HEK293T (cell line): Measurements from ENCODE around the gene LINC00632.

Source experiments
- ARNT ChIP-seq: fragments of 450-650 bp; IDR thresholded peaks from 2 replicates; pipeline ENCODE4 v1.6.1; 2017; ENCODE audit warnings: mild to moderate bottlenecking
- BHLHE40 ChIP-seq: fragments of 450-650 bp; IDR thresholded peaks from 2 replicates; pipeline ENCODE4 v1.6.1; 2016; ENCODE audit warnings: mild to moderate bottlenecking, moderate library complexity, borderline replicate concordance
- CTBP1 ChIP-seq: fragments of 450-650 bp; IDR thresholded peaks from 2 replicates; pipeline ENCODE4 v1.6.1; 2016; ENCODE audit warnings: borderline replicate concordance
- FOXK2 ChIP-seq: fragments of 450-650 bp; IDR thresholded peaks from 2 replicates; pipeline ENCODE4 v1.6.1; 2016; ENCODE audit warnings: mild to moderate bottlenecking
- FOXM1 ChIP-seq: fragments of 450-650 bp; IDR thresholded peaks from 2 replicates; pipeline ENCODE4 v1.6.1; 2017; ENCODE audit warnings: mild to moderate bottlenecking, borderline replicate concordance
- HDGF ChIP-seq: fragments of 450-650 bp; IDR thresholded peaks from 2 replicates; pipeline ENCODE4 v1.6.1; 2017; ENCODE audit warnings: antibody characterized with exemption, borderline replicate concordance
- L3MBTL2 ChIP-seq: fragments of 450-650 bp; conservative IDR thresholded peaks from 2 replicates; pipeline ENCODE4 v1.6.1; 2016; ENCODE audit warnings: mild to moderate bottlenecking
- SP1 ChIP-seq: fragments of 450-650 bp; IDR thresholded peaks from 2 replicates; pipeline ENCODE4 v1.6.1; 2017
- SUZ12 ChIP-seq: fragments of 450-650 bp; IDR thresholded peaks from 2 replicates; pipeline ENCODE4 v1.6.1; 2016; ENCODE audit warnings: mild to moderate bottlenecking

GRCh38 chrX:140822184-140822583 lies 112.6 kb downstream of the LINC00632 start:
- no peak for TF ChIP-seq HDGF
- no peak for TF ChIP-seq SUZ12
- TF ChIP-seq ARNT, result no peak
- TF ChIP-seq SP1, result no peak
- TF ChIP-seq L3MBTL2, result no peak
- no peak for TF ChIP-seq FOXK2
- no peak for TF ChIP-seq CTBP1
- TF ChIP-seq FOXM1, result no peak
- TF ChIP-seq BHLHE40, result no peak
